ENCODE data around the gene NTM. TPM values are rescaled to one million over a fixed set of nuclear protein-coding genes. Genes with fewer than 3 reads are reported as not detected.

NTM gene
- total and polyA plus RNA-seq, 2 of the 8 experiments (the other 6 are each of a cell fraction or from before 2014, with no cell fraction given) = 13.4 to 20.0 TPM

- ChIA-PET POLR2A (ENCODE audit: partially characterized antibody) (interaction anchor here (0.6 kb wide), 1 partner anchor 295 kb away, joined by 3 read pairs; no protein-coding TSS in a partner anchor), CTCF (ENCODE audit: partially characterized antibody) (interaction anchor here (0.6 to 22.7 kb wide), 7 partner anchors 8 to 410 kb away, joined by 3 to 310 read pairs (median 3); no protein-coding TSS in a partner anchor)
- 85% methylated on average over 3 of the region's 3 CpGs; no CpG with 5 or more reads in 1 of the 2 experiments for WGBS, 2 experiments (ENCODE audit: extremely low coverage in 1 of 2, insufficient coverage in 1 of 2, insufficient read length in 1 of 2, insufficient replicate concordance in 2 of 2, low coverage in 1 of 2, low lambda C conversion rate in 2 of 2, missing lambda C conversion rate in 1 of 2)
- no peaks in the 10 kb centered on the region for H3K79me2 ChIP-seq (ENCODE audit: control insufficient read depth in 1 of 2, insufficient read depth in 2 of 2, low read length in 2 of 2)
- no peaks in the 10 kb centered on the region for H3K9me3 ChIP-seq (ENCODE audit: insufficient read depth in 2 of 2, low read depth in 1 of 2, low read length in 1 of 2)
- H3K4me1 ChIP-seq (replicated peaks in 1 of 4; ENCODE audit: control insufficient read depth in 3 of 4, insufficient read depth in 4 of 4, low read length in 3 of 4) = peaks cover 0 to 8% (median 4%) of the 10 kb centered on the region in 4 experiments; a peak in 3 of 7 replicates
- H2BK12ac ChIP-seq (ENCODE audit: low read depth, low read length) = no peak overlapping the region
- no peak overlapping the region for H3K18ac ChIP-seq (ENCODE audit: extremely low read depth, low read length)
- H2BK20ac ChIP-seq (ENCODE audit: low read length) = no peak overlapping the region
- no peak overlapping the region for H2BK5ac ChIP-seq (ENCODE audit: low read depth, low read length)
- no peak overlapping the region for H2BK120ac ChIP-seq (replicated peaks; ENCODE audit: low read depth, low read length)
- no peak overlapping the region for H3K14ac ChIP-seq (ENCODE audit: insufficient read length)
- no peak overlapping the region for H4K8ac ChIP-seq (ENCODE audit: extremely low read depth, insufficient read depth, low read length)
- H3K4me3 ChIP-seq (ENCODE audit: extremely low read depth in 1 of 4, insufficient read depth in 2 of 4, low read depth in 3 of 4, low read length in 4 of 4) = no peak overlapping the region
- H3K79me1 ChIP-seq (ENCODE audit: low read depth, low read length) = no peaks in the 10 kb centered on the region
- H3K56ac ChIP-seq (replicated peaks; ENCODE audit: insufficient read length, low read depth, low read length) = no peak overlapping the region
- H3K27me3 ChIP-seq (replicated peaks in 1 of 4; ENCODE audit: control insufficient read depth in 3 of 4, extremely low read depth in 1 of 4, insufficient read depth in 3 of 4, low read length in 3 of 4) = no peaks in the 10 kb centered on the region
- no peak overlapping the region for H3K9ac ChIP-seq (replicated peaks in 1 of 4; ENCODE audit: extremely low read depth in 1 of 4, low read depth in 3 of 4, low read length in 3 of 4)
- H4K91ac ChIP-seq (replicated peaks; ENCODE audit: insufficient read length, low read length) = no peak overlapping the region
- no peak overlapping the region for H3K23ac ChIP-seq (ENCODE audit: insufficient read length)
- DNase-seq (ENCODE audit: low read depth in 1 of 2, low spot score in 2 of 2) (no peak), FAIRE-seq (peak; percentile 76)
- H3K27ac ChIP-seq (ENCODE audit: low read depth, low read length) = no peak overlapping the region
- H3K4me2 ChIP-seq (ENCODE audit: insufficient read depth in 1 of 2, low read depth in 2 of 2, low read length in 2 of 2) = no peak overlapping the region
- no peaks in the 10 kb centered on the region for H4K20me1 ChIP-seq (replicated peaks in 1 of 2; ENCODE audit: control insufficient read depth in 1 of 2, insufficient read depth in 2 of 2, low read length in 2 of 2)
- no peaks in the 10 kb centered on the region for H3K36me3 ChIP-seq (ENCODE audit: control insufficient read depth in 2 of 4, insufficient read depth in 4 of 4, low read length in 3 of 4)
- H3K23me2 ChIP-seq (ENCODE audit: low read depth, low read length) = no peaks in the 10 kb centered on the region
- H3K4ac ChIP-seq (replicated peaks; ENCODE audit: insufficient read length, low read depth, low read length) = no peak overlapping the region
- H2BK15ac ChIP-seq (ENCODE audit: low read length) = 0 out of 2 replicates have a peak overlapping the region, but pooled peaks have one; percentile 9
- H4K5ac ChIP-seq (ENCODE audit: insufficient read length, low read depth, low read length) = no peak overlapping the region
- no peak overlapping the region for H2AFZ ChIP-seq (ENCODE audit: low read length)
- H2AK5ac ChIP-seq (ENCODE audit: low read depth, low read length) = no peak overlapping the region
- TF ChIP-seq NANOG (IDR thresholded peaks at IDR 0.05; ENCODE audit: insufficient read depth, low read depth, low read length, poor library complexity, severe bottlenecking) = no peak
- no peak for TF ChIP-seq SRF (IDR thresholded peaks at IDR 0.05; ENCODE audit: low read depth, low read length)
- TF ChIP-seq ZNF274 (IDR thresholded peaks at IDR 0.05; ENCODE audit: borderline replicate concordance, extremely low read depth, low read length) = no peak
- TF ChIP-seq CBX5 (IDR thresholded peaks at IDR 0.05; ENCODE audit: low read depth, low read length) = no peak
- TF ChIP-seq CHD2 (IDR thresholded peaks at IDR 0.05; ENCODE audit: low read length) = no peak
- no peak for TF ChIP-seq BCL11A (IDR thresholded peaks at IDR 0.05; ENCODE audit: low read depth in 2 of 2, low read length in 2 of 2)
- TF ChIP-seq GTF2F1 (IDR thresholded peaks at IDR 0.05; ENCODE audit: borderline replicate concordance, low read depth, low read length) = no peak
- no peak for TF ChIP-seq ASH2L (IDR thresholded peaks at IDR 0.05; ENCODE audit: low read length)
- TF ChIP-seq ATF3 (IDR thresholded peaks at IDR 0.05; ENCODE audit: insufficient read depth, low read depth, low read length) = no peak
- TF ChIP-seq MAFK (IDR thresholded peaks at IDR 0.05; ENCODE audit: low read depth, low read length) = no peak
- no peak for TF ChIP-seq POLR2AphosphoS5 (IDR thresholded peaks at IDR 0.05; ENCODE audit: low read depth, low read length)
- TF ChIP-seq E2F6 (IDR thresholded peaks at IDR 0.05) = no peak
- no peak for TF ChIP-seq HDAC6 (IDR thresholded peaks at IDR 0.05; ENCODE audit: low read depth, low read length)
- TF ChIP-seq POLR2A (IDR thresholded peaks at IDR 0.05; ENCODE audit: control extremely low read depth in 1 of 2, low read depth in 2 of 2, low read length in 2 of 2) = no peak
These were observed 509.9 kb downstream of the NTM start for GRCh38 chr11:131880316-131880715.
